HCT116 (cell line): ENCODE data around the gene PYROXD2.

Source experiments
- ELF1 ChIP-seq: IDR thresholded peaks from 2 replicates; pipeline ENCODE4 v1.6.1; 2012; ENCODE audit warnings: low read depth, borderline replicate concordance
- EZH2phosphoT487 ChIP-seq: fragments of 200-600 bp; IDR thresholded peaks from 2 replicates; pipeline ENCODE4 v1.6.1; 2018; ENCODE audit warnings: antibody characterized with exemption, borderline replicate concordance
- POLR2A ChIP-seq: IDR thresholded peaks from 2 replicates; pipeline ENCODE4 v1.7.0; 2011; ENCODE audit warnings: borderline replicate concordance; ENCODE audit not compliant: insufficient read depth, insufficient read length; ENCODE audit errors: extremely low read depth
- ZBTB33 ChIP-seq: IDR thresholded peaks from 2 replicates; pipeline ENCODE4 v1.6.1; 2011; ENCODE audit warnings: mild to moderate bottlenecking, low read length, moderate library complexity; ENCODE audit not compliant: insufficient replicate concordance; ENCODE audit errors: extremely low read depth

GRCh38 chr10:98436704-98437103, 21.7 kb upstream of the PYROXD2 start:
- TF ChIP-seq POLR2A (no peak), ZBTB33 (no peak), ELF1 (no peak), EZH2phosphoT487 (no peak)
